ENCODE measurements around the gene TRH. TPM values are rescaled to one million over a fixed set of nuclear protein-coding genes. Genes with fewer than 3 reads are reported as not detected.

TRH gene
- total and polyA plus RNA-seq, 2 of the 8 experiments (the other 6 are each of a cell fraction or from before 2014, with no cell fraction given), result not detected

DNA sequence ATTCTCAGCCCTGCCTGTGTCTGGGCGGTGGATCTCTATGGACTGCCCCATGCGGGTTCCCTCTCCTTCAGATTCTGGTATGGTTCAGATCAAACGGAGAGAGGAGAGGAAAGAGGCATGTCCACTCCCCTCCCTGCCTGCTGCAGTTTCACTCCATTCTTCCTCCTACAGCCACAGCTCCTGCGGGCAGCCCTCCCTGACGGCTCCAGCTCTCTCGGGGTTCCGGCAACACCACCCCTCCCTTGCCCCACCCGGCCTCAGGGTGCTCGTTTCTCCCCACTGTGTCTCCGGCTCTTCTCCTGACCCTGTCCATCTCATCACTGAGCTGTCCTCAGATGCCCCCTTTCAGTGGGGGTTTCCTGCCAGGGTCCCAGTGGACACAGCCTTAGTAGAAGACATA is 13.9 kb downstream of the TRH start:
- Histone ChIP-seq H2AFZ (ENCODE audit: low read length) (no peak overlapping the region), H3K14ac (ENCODE audit: insufficient read length) (no peak overlapping the region), H2BK120ac (replicated peaks; ENCODE audit: low read depth, low read length) (no peak overlapping the region), H3K79me2 (ENCODE audit: control insufficient read depth in 1 of 2, insufficient read depth in 2 of 2, low read length in 2 of 2) (no peaks in the 10 kb centered on the region), H2BK15ac (ENCODE audit: low read length) (no peak overlapping the region), H4K20me1 (replicated peaks in 1 of 2; ENCODE audit: control insufficient read depth in 1 of 2, insufficient read depth in 2 of 2, low read length in 2 of 2) (no peaks in the 10 kb centered on the region), H3K9me3 (ENCODE audit: insufficient read depth in 2 of 2, low read depth in 1 of 2, low read length in 1 of 2) (no peaks in the 10 kb centered on the region), H4K8ac (ENCODE audit: extremely low read depth, insufficient read depth, low read length) (no peak overlapping the region), H3K23ac (ENCODE audit: insufficient read length) (no peak overlapping the region), H2BK12ac (ENCODE audit: low read depth, low read length) (no peak overlapping the region), H3K18ac (ENCODE audit: extremely low read depth, low read length) (no peak overlapping the region), H4K91ac (replicated peaks; ENCODE audit: insufficient read length, low read length) (no peak overlapping the region), H3K79me1 (ENCODE audit: low read depth, low read length) (no peaks in the 10 kb centered on the region), H3K56ac (replicated peaks; ENCODE audit: insufficient read length, low read depth, low read length) (no peak overlapping the region), H3K4ac (replicated peaks; ENCODE audit: insufficient read length, low read depth, low read length) (no peak overlapping the region), H3K9ac (replicated peaks in 1 of 4; ENCODE audit: extremely low read depth in 1 of 4, low read depth in 3 of 4, low read length in 3 of 4) (no peak overlapping the region), H3K27ac (ENCODE audit: low read depth, low read length) (no peak overlapping the region), H3K4me2 (ENCODE audit: insufficient read depth in 1 of 2, low read depth in 2 of 2, low read length in 2 of 2) (no peak overlapping the region), H3K36me3 (ENCODE audit: control insufficient read depth in 2 of 4, insufficient read depth in 4 of 4, low read length in 3 of 4) (no peaks in the 10 kb centered on the region), H2AK5ac (ENCODE audit: low read depth, low read length) (no peak overlapping the region), H4K5ac (ENCODE audit: insufficient read length, low read depth, low read length) (no peak overlapping the region), H2BK20ac (ENCODE audit: low read length) (no peak overlapping the region), H3K4me3 (ENCODE audit: extremely low read depth in 1 of 4, insufficient read depth in 2 of 4, low read depth in 3 of 4, low read length in 4 of 4) (no peak overlapping the region), H2BK5ac (ENCODE audit: low read depth, low read length) (no peak overlapping the region), H3K27me3 (replicated peaks in 1 of 4; ENCODE audit: control insufficient read depth in 3 of 4, extremely low read depth in 1 of 4, insufficient read depth in 3 of 4, low read length in 3 of 4) (peaks cover 0 to 3% (median under 1%) of the 10 kb centered on the region in 4 experiments; a peak in 5 of 7 replicates), H3K4me1 (replicated peaks in 1 of 4; ENCODE audit: control insufficient read depth in 3 of 4, insufficient read depth in 4 of 4, low read length in 3 of 4) (no peaks in the 10 kb centered on the region), H3K23me2 (ENCODE audit: low read depth, low read length) (no peaks in the 10 kb centered on the region)
- ChIA-PET CTCF (ENCODE audit: partially characterized antibody) (interaction anchor here (0.6 to 7.6 kb wide), 8 partner anchors 13 to 307 kb away, joined by 3 to 99 read pairs (median 4); partner anchors contain the start of gene TRH), POLR2A (ENCODE audit: partially characterized antibody) (no interaction called here)
- TF ChIP-seq SIN3A (conservative IDR thresholded peaks at IDR 0.05 in 1 of 2, IDR thresholded peaks at IDR 0.05 in 1 of 2; ENCODE audit: low read depth in 1 of 2, low read length in 2 of 2) (no peak), KDM5A (IDR thresholded peaks at IDR 0.05; ENCODE audit: low read length) (no peak), TAF7 (optimal IDR thresholded peaks at IDR 0.05; ENCODE audit: borderline replicate concordance, low read depth, low read length) (no peak), BACH1 (IDR thresholded peaks at IDR 0.05; ENCODE audit: low read length) (no peak), POLR2A (IDR thresholded peaks at IDR 0.05; ENCODE audit: control extremely low read depth in 1 of 2, low read depth in 2 of 2, low read length in 2 of 2) (no peak), TAF1 (IDR thresholded peaks at IDR 0.05; ENCODE audit: low read depth, low read length) (no peak), SP4 (IDR thresholded peaks at IDR 0.05; ENCODE audit: low read length) (no peak), RFX5 (IDR thresholded peaks at IDR 0.05; ENCODE audit: borderline replicate concordance, low read depth, low read length) (no peak)
- 73% methylated on average over 6 of the region's 10 CpGs; no CpG with 5 or more reads in 1 of the 2 experiments for WGBS, 2 experiments (ENCODE audit: extremely low coverage in 1 of 2, insufficient coverage in 1 of 2, insufficient read length in 1 of 2, insufficient replicate concordance in 2 of 2, low coverage in 1 of 2, low lambda C conversion rate in 2 of 2, missing lambda C conversion rate in 1 of 2)
- DNase-seq (ENCODE audit: low read depth in 1 of 2, low spot score in 2 of 2) (no peak), FAIRE-seq (no peak)

Data from H1 (cell line).